GM23248 (cell line): Measurements from ENCODE around the gene ZNF282.

ENCODE experiments used
- EZH2 ChIP-seq: fragments of 200-600 bp; sonication (generic); IDR thresholded peaks from 2 replicates; pipeline ENCODE4 v1.6.1; 2018; ENCODE audit warnings: antibody characterized with exemption, mild to moderate bottlenecking; ENCODE audit not compliant: insufficient read depth, poor library complexity, severe bottlenecking
- EZH2phosphoT487 ChIP-seq: fragments of 200-600 bp; sonication (generic); IDR thresholded peaks from 2 replicates; pipeline ENCODE4 v1.6.1; 2018; ENCODE audit warnings: antibody characterized with exemption, moderate library complexity, mild to moderate bottlenecking, low read depth; ENCODE audit not compliant: insufficient read depth

DNA sequence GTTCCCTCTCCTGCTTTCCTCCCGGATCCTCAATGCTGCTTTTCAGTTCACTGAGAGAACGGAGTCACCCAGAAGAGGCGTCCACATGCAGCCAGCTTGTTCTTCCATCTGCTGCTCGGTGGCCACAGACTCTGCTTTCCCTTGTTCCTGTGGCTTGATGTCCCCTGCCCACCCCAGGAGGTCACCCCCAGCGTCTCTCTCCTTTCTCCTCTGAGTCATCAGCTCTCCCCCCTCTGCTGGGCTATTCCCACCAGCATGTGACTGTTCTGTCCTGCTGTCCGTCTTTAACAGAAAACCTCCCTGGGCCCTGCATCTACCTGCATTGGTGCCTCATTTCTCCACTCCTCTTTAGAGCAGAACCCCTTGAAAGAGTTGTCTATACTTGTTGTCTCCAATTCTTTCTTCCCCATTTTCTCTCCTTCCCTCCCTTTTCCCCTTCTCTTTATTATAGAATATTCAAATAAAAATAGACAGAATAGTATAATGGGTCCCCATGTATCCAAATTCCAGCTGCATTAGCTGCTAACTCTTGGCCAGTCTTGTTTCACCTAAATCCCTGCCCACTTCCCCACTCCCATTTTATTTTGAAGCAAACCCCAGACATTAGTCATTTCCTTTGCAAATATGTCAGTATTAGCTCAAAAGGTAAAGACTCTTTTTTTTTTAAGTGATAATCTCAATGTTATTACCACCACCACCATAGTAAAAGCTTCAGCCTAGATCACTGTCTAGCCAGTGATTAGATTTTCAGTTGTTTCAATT, 4.1 kb downstream of the ZNF282 start:
- TF ChIP-seq EZH2 (no peak), EZH2phosphoT487 (no peak)
